Activated T-cell treated with anti-CD3 and anti-CD28 coated beads for 1 hour (primary cell): ENCODE data around the gene BUB3.
"Not testable (repeated sequence)": the region's sequence is repeated elsewhere in the genome, so short reads cannot be mapped to it uniquely, and the experiment has no call there.

Experiments used
- DNase-seq: peaks from one replicate; pipeline ENCODE4 v3.0.0-alpha.2; 2020; ENCODE audit warnings: low read depth

BUB3 gene

DNA sequence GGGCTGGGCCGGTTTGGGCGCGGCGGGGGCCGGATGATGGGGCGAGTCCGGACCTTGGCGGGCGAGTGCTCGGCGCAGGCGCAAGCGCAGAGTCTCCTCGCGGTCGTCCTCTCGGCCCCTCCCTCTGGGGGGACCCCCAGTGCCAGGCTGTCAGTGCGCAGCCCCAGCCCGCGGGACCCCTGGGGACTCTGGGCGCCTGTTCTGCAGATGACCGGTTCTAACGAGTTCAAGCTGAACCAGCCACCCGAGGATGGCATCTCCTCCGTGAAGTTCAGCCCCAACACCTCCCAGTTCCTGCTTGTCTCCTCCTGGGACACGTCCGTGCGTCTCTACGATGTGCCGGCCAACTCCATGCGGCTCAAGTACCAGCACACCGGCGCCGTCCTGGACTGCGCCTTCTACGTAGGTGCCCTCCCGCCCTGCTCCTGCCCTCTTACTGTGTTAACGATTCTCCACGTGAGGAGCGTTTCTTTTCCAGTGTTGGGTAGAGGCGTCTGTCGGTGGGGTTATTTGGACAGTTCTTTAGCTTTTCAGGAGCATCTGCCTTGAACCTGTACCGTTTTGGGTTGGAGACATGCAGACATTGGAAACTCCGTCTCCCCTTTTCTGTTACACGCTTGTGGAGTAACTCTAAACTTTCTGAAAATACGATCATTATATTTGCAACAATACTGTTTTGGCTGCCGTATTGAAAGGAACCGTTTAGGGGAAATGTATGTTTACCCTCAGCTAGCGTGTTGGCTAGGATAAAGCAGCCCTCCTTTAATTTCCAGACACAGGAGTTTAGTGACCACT, 706 bp downstream of the BUB3 start:
- DNase-seq, result no peak

DNA sequence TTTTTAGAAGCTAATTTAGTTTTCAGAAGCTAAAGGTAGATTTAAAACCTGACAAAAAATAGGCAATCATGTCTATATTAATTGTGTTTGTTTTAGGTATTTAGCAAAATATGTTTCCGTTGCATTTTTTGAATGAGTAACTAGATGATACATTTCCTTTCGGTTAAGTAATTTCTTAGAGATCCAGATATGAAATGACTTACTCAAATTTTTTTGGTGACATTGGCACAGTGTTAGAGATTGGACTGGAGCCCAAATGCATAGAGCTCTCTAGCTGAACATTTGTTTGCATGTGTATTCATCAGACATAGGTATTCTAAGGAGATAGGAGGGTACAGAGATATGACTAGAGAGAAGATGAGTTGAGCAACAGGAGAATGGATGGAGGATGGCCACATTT, 1.9 kb downstream of the BUB3 start:
- DNase-seq, result no peak

DNA sequence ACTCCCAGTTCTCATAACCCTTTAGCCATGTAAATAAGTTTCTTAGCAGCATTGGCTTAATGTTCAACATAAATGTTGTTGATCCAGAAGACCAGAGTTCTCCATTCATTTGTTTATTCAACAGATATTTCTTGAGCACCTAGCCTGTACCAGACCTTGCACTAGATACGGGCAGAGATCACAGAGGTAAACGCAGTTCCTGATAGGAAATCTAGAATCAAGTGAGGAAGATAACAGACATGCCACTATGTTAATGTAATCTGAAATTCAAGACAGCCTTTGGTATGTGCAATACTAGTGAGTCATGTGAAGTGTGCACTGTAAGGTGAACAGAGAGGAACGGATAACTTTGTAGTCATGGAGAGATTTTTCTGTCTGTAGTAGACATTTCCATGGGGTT, 3.0 kb downstream of the BUB3 start:
- no peak for DNase-seq

DNA sequence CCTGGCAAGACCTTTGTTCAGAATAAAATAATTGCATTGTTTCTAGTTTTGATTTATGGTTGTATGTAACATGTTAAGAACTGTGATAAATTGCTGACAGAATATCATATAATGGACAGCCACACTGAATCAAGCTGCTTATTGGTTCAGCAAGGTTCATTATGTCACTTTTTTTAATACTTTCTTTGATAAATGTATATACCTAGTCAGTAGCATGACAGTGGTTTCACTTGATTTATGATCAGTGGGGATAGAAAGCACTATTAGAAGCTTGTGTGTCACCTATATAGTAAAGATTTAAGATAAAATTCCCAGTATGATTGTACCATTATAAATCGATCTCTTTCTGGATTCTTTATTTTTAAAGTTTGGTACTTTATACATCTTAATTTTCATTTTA, 4.5 kb downstream of the BUB3 start:
- no peak for DNase-seq

DNA sequence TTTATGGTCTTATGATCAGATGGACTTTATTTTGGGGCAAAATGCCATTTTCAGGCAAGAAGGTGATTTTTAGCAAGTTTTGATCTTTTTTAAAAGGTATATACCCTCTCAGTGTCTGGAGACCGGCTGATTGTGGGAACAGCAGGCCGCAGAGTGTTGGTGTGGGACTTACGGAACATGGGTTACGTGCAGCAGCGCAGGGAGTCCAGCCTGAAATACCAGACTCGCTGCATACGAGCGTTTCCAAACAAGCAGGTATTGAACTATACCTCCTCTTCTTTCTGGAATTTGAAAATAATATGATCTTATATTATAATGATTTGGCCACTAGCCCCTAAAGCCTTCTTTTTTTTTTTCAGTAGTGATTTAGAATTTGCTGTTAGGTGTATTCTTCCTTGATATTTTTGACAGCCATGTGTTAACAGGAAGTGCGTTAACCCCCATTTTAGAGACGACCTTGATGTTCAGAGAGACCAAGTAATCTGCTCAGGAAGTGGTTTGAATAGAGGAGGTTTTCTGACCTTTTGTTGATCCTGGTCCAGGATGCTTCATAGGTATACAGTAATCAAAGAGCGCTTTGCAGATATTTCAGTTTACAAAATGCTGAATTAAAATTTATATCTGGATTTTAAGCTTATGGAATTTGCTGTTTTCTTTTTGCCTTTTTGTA, 6.2 kb downstream of the BUB3 start:
- DNase-seq, result no peak

DNA sequence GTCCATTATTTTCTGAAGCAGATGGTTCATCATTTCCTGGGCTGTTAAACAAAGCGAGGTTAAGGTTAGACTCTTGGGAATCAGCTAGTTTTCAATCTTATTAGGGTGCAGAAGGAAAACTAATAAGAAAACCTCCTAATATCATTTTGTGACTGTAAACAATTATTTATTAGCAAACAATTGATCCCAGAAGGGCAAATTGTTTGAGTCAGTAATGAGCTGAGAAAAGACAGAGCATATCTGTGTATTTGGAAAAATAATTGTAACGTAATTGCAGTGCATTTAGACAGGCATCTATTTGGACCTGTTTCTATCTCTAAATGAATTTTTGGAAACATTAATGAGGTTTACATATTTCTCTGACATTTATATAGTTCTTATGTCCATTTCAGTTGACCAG, 10.1 kb downstream of the BUB3 start:
- DNase-seq, result no peak

DNA sequence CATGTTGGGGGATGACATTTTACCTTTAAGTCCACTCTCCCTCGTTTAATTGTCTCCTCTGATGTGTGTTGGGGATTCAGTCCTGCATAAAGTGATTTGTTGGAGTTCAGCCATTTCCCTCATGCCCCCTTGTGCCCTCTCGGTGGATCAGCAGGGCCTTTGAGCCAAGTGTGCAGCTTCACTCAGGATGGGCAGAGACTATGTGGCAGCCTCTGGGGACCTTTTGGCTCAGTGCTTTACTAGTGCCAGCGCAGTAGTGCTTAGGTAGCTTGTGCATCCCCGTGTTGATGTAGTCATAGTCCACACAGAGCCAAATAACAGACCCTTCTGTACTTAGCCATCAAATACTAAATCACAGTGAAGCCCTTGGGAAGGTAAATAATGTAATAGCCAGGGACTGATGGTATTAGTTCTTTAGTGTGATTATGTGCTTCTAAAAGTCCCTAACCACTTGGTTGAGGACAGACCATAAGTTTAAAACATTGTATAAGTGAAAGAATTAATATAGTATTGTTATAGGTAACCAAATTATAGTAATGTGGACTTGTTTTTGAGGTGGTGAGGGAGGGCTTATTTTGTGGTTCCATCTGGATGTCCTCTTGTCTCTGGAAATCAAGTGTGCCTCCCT, 11.4 kb downstream of the BUB3 start:
- DNase-seq, result no peak

DNA sequence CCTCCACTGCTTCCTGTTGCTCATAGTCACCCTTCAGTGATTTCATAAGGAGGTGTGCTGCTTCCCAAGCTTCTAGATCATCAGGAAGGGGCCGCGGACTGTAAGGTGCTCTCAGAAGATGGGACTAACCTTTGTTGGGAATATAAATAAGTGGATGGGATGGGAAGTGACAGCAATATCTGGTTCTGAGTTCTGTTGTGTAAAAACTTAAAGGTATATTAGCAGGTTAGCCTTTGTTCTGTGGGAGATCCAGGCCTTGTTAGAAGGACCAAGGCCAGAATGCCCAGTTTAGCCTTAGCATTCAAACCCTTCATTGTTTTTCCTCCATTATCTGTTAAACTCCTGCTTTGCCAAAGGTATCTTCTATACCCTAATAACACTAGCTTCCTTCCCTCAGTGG, 12.4 kb downstream of the BUB3 start:
- DNase-seq, result no peak

DNA sequence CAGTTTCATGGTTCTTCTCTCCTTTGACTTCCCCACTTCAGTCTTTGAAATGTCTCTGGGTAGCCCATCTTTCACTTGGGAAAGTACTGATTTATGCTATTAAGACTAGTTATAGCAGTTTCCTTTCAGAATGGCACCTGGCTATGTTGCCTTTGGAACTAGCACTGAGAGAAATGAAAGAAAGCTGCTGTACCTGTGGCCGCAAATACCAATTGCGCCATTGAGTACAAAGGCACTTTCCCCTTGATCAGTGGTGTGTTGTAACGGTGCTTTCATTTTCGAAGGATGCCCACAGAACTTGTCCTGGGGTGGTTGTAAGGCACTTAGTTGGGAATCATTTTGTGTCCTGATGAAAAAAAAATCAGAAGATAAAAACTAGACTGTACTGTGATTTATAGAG, 16.8 kb downstream of the BUB3 start:
- no peak for DNase-seq

DNA sequence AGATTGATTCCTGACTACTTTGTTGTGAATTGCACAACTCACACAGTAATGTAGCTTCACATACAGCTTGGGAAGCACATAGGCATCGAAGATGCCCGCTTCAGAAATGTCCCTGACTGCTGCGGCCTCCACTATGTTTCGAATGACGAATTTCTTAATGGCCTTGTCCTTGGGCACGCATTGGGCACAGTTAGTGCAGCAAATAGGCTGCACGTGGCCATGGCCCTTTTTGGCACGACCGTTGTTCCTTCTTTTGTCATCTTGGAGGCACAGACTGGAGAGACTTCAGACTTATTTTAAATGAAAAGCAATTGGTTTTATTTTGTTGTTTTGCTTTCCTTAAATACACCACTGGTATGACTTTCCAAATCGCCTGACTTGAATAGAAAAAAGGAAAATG, 17.4 kb downstream of the BUB3 start:
- DNase-seq, result not testable (repeated sequence)

DNA sequence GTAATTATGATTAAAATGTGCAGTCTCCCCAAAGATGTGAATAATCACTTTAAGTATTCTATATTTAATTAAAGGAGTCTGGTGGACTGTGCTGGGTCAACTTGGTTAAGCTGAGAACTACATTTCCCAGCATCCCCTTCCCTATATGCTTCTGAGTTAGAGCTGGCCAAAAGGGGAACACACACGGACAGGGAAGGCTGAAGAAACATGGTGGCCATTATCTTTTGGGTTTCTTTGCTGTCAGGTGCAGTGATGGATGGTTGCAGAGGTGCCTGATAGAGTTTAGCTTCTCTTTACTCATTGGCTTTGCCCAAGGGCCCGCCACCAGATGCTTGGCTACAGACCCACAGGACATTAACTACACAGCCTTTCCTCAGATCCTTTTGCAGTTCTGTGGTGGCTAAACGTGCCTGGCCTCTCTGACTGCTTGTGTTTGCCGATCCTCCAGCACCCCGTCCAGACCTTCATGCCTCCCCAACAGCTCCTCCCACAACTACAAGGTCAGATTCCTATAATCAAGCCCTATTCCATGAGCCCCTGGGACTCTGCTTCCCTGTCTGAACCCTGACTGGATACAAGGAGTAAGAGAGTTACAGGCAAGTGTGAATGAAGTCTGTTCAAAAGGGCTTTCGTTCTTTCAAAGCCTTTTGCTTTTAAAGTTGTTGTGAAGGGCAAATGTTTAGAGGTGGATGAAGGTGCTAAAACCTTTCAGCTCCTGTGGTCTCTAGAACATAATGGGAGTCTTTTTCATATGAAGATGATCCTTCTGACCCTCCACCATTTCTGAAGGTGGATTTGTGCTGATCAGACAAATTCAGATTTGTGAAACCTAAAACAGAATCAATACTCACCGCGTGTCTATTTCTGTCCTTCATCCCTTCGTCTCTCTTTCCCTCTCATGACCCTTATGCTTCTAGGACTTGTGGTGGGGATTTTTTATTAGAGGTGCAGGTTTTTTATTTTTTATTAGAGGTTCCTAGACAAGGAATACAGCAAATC, 21.5 kb downstream of the BUB3 start:
- no peak for DNase-seq

DNA sequence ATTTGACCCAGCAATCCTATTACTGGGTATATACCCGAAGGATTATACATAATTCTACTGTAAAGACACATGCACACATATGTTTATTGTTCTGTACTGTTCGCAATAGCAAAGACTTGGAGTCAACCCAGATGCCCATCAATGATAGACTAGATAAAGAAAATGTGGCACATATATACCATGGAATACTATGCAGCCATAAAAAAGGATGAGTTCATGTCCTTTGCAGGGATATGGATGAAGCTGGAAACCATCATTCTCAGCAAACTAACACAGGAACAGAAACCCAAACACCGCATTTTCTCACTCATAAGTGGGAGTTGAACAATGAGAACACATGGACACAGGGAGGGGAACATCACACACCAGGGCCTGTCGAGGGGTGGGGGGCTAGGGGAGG, 24.2 kb downstream of the BUB3 start:
- DNase-seq, result not testable (repeated sequence)

DNA sequence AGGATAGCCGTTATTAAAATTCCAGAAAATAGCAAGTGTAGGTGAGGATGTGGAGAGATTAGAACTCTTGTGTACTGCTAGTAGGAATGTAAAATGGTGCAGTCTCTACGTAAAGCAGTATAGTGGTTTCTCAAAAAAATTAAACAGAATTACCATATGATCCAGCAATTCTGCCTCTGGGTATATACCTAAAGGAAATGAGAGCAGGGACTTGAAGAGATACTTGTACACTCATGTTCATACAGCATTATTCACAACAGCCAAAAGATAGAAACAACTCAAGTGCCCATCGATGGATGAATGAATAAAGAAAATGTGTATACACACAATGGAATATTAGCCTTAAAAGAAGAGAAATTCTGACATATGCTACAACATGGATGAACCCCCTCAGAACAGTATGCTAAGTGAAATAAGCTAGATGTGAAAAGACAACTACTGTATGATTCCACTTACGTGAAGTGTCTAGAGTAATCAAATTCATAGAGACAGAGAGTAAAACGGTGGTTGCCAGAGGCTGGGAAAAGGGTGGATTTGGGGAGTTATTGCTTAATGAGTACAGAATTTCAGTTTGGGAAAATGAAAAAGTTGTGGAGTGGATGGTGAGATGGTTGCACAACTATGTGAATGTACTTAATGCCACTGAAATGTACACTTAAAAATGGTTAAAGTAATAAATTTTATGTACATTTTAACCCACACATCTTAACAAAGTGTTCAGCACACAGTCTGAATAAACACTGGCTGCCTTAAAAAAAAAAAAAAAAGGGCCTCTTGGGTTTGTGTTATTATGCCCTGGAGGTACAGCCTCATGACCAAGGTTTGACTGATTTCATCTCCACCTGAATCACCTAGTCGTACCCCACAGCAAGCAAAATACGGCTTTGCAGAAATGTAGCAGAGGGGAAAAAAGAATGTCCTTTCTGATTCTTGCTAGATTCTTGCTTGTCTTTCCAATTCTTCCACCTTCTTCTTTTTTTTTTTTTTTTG, 26.2 kb downstream of the BUB3 start:
- DNase-seq, result no peak

DNA sequence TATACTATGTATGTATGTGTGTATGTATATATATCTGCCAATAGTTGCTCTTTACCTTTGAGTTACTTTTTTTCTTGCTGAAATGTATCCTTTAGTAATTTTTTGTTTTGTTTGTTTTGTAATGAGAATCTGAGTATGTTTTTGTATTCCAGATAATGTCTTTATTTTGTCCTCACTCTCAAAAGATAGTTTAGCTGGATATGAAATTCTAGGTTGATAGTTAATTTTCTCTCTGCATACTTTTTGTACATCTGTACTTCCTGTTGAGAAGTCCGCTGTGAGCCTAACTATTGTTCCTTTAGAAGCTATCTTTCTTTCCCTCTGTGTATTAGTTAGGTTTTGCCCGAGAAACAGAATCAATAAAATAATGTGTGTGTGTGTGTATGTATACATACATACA, 29.5 kb downstream of the BUB3 start:
- no peak for DNase-seq

DNA sequence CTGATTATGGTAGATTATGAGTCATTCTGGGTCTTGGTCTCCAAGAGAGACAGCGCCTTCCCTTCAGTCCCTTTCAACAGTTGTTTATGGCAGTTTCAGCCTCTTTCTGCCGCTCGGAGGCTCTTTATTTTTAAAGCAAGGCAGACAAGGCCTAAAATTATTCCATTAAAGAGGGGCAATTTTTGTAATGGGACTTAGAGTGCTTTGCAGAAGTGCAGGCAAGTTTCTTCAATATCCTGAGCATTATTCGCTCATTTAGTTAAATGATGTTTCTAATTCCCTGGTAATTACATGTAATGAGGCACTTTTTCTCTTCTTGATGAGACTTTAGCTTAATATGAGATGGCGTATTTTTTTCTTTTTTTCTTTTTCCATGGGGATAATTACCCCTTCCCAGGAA, 33.6 kb downstream of the BUB3 start:
- DNase-seq, result no peak

DNA sequence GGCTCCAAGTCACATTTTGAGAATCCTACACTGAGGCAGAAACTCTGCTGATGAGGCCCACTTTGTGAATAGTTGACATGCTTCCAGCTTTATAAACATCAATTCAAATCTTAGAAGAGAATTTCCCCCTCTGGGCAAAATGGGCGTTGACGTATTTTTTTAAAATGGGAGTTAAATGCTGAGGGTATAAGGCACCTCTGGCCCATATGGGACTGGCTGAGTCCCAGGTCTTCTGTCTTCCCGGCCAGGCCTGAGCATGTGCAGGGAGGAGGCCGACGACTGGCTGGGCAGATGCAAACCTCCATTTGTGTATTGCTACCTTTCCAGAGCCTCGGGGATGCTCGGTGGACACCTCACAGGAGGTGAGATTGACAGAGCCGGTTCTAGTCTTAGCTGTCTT, 37.7 kb downstream of the BUB3 start:
- no peak for DNase-seq

DNA sequence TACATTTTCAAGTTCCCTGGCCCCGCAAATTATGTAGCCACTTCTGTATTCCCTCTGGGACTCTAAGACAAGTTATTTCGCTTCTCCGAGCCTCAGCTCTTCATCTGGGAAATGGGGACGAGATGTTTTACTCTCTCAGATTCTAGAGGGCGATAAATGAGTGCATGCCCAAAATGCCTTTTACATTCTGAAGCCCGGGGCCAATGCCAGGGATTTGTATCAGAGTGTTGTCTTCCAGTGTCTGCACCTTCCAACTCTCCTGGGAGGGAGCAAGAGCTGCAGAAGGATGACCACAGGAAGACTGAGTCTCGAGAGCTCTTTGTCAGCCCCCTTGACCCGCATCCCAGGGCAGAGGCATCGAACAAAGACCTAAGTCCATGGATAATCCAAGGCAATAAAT, 39.9 kb downstream of the BUB3 start:
- DNase-seq, result no peak

DNA sequence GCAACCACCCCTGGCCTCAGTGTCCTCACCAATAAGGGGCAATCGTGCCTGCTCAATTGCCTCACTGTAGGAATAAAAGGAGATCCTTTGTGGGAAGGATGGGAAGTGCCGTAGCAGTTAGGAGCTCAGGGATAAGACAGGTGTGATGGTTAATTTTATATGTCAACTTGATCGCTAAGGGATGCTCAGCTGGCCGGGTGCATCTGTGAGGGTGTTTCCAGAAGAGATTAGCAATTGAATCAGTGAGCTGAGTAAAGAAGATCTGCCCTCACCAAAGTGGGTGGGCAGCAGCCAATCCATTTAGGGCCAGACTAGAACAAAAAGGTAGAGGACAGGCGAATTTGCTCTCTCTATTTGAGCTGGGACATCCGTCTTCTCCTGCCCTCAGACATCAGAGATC, 46.3 kb downstream of the BUB3 start:
- no peak for DNase-seq

DNA sequence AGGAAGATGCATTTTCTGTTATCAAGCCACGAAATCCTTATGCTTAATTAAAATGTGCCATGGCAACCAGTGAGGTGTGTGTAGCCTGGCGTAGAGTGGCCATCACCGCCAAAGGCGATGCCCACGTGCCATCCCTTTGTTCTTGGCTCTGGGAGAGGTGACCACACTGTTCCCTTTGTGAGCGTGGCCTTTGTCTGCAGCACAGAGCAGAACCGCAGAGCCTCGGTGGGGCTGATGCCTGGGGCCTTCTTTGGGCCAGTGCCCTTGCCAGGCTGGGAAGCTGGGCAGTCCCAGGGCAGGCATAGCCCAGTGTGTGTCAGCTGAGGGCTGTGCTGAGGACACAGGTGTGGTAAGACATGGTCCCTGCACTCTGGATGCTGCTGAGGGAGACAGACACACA, 48.3 kb downstream of the BUB3 start:
- DNase-seq, result no peak

DNA sequence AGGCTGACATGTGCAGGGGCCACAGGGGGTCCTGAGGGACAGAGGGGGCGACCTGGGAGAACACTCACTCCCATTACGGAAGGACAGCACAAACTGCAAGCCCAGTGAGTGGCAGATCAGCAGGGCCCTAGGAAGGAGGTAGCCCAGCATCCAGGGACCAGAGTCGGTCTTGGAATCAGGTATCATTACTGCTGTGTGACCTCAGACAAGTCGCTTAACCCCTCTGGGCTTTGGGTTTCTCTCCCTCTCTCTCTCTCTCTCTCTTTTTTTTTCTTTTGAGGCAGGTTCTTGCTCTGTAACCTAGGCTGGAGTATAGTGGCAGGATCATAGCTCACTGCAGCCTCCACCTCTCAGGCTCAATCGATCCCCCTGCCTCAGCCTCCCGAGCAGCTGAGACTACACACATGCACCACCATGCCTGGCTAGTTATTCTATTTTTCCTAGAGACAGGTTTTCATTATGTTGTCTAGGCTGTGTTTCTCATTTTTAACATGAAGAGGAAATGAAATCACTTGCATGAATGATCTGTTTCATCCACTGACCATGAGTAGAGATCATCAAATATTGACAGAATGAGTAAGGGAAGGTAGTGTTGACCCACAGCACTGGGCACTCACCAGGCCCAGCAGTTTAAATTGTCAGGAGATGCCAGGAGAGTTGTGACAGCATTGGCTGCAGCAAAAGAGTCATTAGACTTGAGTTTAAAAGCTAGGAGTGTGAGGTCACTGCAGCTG, 49.4 kb downstream of the BUB3 start:
- DNase-seq, result no peak
